ENCODE measurements around the gene FARS2. TPM values are rescaled to one million over a fixed set of nuclear protein-coding genes. Genes with fewer than 3 reads are reported as not detected.

Gene FARS2
- polyA plus RNA-seq, 3 donors = 21.5 to 22.5 (median 21.5) TPM

DNA sequence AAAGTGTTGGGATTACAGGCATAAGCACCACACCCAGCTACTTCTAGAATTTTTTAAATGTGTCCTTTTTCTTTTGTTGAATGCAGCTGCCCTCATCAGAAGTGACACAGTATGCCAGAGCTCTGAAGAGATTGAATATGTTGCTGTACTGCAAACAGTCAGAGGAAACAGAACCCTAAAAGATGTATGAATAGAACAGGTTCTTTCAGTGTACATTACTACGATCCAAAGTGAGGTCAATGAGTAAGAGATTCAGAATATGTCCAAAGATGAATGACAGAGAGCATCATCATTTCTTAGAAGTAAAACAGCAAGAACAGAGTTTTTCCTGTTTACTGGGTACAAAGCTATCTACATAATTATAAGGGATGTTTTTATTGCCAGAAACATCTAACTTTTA is 476.9 kb downstream of the FARS2 start:
- DNase-seq (ENCODE audit: low read depth in 3 of 3, low spot score in 2 of 3) = no peak

DNA sequence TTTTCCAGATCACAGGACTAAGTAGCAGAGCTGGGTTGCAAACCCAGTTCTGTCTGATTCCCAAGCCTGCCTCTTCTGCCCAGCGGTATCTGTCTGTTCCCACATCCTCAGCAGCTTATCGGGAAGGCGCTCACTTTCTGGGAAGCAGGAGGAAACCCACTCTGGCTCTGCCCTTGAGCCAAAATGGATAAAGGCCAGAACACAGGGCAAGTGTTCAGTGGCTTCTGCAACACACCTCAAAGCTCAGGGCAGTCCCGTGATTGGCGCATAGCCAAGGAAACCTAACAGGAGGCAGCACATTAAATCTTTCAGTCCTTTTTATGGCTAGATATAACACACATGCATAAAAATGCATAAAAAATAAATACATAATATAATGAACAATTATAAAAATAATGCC is 483.2 kb downstream of the FARS2 start:
- no peak for DNase-seq (ENCODE audit: low read depth in 3 of 3, low spot score in 2 of 3)

DNA sequence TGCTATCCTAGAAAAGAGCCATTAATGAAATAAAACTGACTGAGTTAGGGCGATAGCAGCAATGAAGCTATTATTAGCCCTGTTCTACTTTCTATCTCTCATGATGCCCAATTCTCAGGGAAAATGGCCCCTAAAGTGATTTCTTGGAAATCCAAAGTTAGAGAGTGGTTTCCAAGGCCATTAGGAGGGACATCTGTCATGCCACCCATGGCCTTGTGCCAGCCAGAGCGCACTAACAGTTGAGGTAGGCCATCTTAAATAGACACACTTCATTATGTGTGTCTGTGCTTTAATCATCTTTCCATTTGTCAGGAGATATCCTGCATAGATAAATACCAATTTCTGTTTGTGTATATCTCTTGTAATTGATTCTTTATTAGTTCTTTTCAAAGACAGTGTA is 483.8 kb downstream of the FARS2 start:
- DNase-seq (ENCODE audit: low read depth in 3 of 3, low spot score in 2 of 3) = no peak

DNA sequence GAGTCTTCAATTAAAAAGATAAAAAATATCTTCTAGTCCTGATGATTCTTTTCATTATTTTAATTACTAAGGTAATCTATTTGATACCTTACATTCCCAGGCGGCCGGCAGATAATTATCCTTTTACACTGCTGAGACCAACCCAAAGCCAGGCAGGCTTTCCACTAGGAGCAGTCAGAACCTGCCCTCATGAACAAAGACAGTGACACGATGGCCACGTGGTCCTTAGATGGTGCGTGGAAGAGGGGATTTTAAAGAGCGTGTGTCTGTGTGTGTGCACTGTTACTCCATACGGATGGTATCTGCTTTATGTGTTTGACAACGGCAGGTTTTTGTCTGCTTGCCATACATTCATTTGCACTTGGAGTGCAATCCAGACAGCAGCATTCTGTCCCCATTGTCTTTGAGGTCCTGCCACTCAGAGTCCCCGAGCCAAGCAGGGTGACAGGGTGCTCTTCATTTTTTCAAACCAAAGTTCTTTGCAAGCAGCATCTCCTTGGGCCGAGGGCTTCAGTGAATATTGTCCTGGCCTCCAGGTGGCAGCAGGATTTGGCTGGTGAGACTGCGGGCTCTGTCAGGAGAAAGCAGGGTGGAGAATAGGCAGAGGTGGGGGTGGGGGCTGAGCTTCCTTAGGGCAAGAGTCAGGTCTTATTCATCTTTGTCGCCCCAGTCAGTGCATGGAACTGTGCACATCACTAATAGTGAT is 484.9 kb downstream of the FARS2 start:
- no peak for DNase-seq (ENCODE audit: low read depth in 3 of 3, low spot score in 2 of 3)

DNA sequence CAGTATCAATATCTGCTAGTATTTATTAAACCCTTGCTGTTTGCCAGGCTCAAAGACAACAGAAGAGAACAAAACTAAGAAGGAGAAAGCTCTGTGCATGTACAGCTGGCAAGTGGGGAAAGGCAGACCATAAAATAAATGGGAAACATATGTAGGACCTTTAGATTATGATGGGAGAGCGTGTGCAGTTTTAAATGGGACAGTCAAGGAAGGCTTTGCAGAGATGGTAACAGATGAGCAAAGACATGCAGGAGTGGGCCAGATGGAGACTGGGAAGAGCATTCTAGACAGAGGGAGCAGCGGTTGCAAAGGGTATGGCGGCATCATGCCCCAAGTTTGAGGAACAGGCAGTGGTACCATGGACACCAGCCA is 485.4 kb downstream of the FARS2 start:
- no peak for DNase-seq (ENCODE audit: low read depth in 3 of 3, low spot score in 2 of 3)

DNA sequence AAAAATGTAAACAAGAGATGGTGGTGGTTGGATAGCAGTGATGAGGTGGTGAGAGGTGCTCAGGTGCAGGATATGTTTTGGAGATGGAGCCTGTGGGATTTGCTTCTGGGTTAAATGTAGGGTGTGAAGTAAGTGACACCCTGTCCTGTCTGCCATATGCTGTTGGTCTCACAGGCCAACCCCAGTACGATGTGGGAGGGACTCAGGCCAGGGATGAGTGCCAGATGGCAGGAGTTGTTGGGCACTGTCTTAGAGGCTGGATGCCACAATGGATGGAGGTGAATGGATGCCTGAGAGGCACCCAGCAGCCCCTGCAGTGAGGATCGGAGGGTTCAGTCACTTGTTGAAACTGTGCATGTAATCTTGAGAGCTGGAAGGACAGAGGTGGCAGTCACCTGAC is 486.1 kb downstream of the FARS2 start:
- DNase-seq (ENCODE audit: low read depth in 3 of 3, low spot score in 2 of 3) = no peak

DNA sequence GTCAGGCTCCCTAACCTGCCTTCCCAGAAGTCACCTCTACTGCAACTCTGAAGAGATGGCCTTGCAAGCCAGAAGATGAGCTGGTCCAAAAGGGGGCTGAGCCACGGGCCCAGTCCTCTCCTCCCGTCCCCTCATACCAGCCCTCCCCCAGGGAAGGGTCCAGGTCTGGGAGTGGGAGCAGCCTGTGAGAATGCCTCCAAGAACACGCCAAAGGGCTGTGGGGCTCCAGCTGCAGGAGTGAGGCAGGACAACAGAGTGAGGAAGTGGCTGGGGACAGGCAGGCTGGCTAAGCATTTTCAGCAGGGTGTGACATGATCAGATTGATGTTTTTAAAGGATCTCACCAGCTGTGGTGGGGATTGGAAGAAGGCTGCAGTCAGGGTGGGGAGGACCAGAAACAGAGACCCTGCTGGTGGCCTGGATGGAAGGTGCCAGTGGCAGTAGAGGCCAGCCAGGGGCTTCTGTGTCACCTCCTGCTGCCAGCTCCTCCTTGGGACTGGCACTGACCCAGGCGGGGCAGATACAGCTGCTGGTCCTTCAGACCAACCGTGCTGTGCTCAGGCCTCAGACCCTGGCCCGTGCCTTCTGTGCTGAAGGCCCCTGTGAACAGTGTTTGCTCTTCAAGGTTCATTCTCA is 487.8 kb downstream of the FARS2 start:
- DNase-seq (ENCODE audit: low read depth in 3 of 3, low spot score in 2 of 3) = no peak

DNA sequence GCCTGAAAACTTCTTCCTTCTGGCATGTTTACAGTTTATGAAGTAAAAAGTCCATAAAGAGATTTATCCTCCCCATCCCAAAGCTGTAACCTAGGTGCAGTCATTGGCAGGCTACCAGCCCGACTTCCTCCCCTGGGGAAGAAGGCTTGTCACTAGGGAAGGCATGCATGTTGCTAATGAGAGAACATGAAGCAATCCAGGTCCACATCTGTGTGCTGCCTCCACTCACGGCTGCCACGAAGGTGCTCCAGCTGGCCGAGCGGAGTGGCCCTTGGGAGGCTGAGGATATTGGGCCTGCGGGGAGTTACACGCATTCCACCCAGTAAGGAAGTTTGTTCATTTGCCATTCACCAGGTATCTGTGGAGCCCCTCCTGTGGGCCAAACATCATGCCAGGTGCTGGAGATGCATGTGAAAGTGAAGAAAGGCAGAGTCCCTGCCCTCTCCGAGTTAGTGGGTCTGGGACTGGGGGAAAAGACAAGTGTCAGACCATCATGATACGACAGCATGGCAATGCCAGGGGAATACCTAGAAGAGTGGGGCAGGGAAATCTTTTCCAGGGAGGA is 488.4 kb downstream of the FARS2 start:
- DNase-seq (ENCODE audit: low read depth in 3 of 3, low spot score in 2 of 3) = no peak

DNA sequence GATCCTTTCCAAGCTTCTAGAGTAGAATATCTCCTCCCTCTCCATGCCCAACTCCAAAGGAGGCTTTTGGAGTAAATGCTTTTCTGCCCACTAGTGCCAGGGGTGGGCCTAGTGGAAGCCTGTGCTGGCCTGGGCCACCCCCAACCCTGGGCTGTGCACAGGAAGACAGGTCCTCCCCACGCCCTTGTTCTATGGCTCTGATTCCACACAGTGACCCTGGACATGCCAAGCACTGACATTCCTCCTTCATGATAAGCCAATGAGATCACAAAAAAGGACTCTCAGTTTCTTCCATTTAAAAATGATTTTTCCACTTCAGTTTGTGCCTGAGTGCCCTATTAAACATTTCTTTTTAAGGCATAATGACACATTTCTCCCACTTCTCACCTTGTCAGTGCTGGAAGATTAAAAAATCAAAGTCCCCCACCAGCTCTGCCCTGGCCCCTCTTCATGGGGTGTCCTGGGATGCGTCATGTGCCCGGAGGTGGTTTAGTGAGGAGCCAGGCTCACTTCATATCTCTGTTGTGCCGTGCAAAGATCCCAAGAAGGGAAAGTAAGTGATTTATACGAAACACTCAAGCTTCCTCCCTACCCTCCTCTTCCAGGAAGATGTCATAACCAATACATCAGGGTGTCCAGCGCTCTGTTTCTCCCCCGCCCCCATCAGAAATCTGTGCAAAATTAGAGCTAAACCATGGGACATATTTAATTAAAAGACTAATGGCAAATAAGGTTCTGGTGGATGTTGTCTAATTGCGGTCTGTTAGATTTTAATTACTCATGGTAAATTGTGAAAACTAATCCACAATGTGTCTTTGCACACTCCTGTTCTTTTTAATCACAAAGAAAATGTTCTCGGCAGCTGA is 490.4 kb downstream of the FARS2 start:
- DNase-seq (ENCODE audit: low read depth in 3 of 3, low spot score in 2 of 3) = no peak

DNA sequence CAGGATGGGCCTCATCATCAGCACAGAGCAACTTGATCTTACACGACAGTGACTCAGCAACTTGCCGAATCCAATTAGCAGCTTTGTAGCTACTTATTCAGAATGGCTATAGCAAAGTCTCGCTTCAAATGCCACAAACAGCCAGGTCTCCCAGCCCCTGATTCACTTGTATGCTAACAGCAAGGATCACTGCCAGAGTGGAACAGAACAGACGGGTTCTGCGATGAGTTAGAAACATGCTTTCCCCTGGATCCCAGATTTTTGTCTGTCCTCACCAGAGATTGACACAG is 491.0 kb downstream of the FARS2 start:
- peak in 2 of 3 donors; percentile 32 to 44 for DNase-seq (ENCODE audit: low read depth in 3 of 3, low spot score in 2 of 3)

DNA sequence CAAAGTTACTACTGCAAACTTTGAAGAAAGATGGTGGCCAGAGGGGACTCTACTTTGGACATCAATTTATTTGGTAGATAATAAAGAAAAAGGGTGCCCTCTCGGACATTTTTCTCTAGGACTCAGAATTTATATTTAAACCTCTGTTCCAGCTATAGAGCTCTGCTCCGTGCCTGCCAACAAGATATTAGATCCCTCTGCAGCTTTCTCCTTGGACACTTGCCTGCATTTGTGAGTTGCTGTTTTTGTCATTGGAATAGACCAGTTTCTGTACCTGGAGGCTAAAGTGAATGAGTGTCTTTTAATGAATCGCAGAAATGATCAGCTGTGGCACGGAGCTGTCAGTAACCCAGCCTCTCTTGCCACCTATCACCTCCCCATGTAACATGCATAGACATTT is 491.9 kb downstream of the FARS2 start:
- no peak for DNase-seq (ENCODE audit: low read depth in 3 of 3, low spot score in 2 of 3)

DNA sequence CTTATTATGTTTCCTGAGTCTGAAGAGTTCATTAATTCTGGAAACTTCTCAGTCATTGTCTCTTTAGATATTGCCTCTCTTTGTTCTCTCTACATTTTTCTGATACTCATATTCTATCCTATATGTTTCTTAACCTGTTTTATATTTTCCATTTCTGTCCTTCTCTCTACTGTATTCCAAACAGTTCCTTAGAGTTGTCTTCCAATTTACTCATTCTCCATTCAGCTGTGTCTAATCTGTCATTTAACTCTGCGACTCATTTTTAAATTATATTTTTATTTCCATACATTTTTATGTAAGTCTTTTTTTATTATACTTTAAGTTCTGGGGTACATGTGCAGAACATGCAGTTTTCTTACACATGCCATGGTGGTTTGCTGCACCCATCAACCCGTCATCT is 493.6 kb downstream of the FARS2 start:
- no peak for DNase-seq (ENCODE audit: low read depth in 3 of 3, low spot score in 2 of 3)

DNA sequence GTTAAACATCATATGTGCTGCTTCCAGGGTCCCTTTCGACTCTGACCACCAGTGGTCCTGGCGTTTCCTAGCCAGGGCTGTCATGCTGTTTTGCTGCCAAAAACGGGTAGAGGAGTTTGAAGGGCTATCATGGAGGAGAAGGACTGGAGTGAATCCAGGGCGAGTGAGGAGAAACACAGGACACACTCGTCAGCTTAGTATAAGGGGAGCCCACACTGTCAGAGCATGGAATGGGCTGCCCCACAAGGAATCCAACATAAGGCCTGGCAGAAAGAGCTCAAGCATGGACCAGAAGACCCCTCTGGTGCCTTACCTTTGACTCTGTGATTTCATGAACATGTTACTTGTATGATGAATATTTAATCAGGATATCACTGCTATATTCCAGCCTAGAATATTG is 498.3 kb downstream of the FARS2 start:
- DNase-seq (ENCODE audit: low read depth in 3 of 3, low spot score in 2 of 3) = no peak

DNA sequence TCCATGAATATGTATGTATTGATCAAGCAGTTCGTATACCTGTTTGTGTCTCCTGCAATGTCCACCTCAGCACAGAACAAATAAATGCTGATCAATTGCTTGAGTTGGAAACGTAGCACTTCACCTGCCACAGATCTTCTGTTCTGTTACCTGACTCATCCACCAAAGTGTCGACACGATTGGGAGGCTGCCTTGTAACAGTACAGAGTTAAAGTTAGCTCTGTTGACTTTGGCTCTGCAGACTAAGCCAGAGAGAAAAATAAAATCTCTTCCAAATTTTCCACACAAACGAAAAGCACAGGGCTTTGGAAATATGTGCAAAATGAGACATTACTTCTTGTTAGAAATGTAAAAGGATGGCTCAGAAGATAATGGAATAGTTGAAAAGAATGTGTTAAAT is 500.1 kb downstream of the FARS2 start:
- no peak for DNase-seq (ENCODE audit: low read depth in 3 of 3, low spot score in 2 of 3)

DNA sequence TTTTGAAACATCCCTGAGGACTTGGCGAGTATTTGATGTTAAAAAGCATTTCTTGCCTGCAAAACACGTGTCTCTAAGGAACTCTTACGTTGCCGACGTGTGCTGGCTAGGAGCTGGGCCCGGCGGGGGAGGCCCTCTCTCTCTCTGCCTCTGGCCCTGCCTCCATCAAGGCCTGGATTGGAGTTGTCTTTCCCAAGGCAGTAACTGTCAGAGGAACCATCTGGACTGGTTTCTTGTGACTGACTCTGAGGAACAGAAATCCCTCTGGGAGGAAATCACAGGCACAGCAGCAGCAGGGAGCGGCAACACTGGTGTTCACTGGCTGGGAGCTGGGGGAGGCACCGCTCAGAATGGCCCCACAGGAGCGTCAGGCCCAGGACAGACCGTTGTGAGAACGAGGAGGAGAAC is 501.3 kb downstream of the FARS2 start:
- no peak for DNase-seq (ENCODE audit: low read depth in 3 of 3, low spot score in 2 of 3)

DNA sequence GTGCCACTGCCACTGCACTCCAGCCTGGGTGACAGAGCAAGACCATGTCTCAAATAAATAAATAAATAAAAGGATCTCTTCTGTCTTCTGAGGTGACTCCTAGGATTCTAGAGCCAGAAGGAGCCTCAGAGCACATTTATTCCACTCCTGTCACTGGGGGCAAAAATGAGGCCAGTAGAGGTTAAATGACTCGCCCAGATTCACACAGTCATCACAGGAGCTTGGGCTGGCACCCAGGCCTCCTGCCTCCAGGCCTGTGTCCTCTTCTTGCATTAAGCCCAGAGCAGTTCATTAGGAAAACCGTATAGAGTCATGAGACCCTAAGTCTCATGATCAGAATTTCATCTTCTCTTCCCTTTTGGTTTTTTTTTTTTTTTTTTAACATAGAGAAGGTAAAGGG is 502.1 kb downstream of the FARS2 start:
- DNase-seq (ENCODE audit: low read depth in 3 of 3, low spot score in 2 of 3) = no peak

DNA sequence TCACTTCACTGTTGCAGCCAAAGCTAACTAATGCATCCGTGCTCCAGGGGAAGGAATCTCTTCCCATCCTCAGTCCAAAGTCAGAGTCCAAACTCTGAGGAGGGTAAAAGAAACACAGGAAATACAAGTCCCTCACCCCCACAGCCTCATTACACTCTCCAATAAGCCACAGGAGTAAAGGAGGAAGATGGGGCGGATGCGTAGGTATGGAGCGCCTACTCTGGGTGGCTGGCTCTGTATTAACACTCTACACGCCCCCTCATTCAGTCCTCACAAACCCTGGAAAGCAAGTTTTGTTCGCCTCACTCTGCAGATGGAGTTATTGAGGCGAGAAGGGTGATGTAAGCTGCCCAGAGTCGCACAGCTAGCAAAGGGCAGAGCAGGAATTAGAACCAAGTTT is 502.6 kb downstream of the FARS2 start:
- DNase-seq (ENCODE audit: low read depth in 3 of 3, low spot score in 2 of 3) = peak in 1 of 3 donors; percentile 39

DNA sequence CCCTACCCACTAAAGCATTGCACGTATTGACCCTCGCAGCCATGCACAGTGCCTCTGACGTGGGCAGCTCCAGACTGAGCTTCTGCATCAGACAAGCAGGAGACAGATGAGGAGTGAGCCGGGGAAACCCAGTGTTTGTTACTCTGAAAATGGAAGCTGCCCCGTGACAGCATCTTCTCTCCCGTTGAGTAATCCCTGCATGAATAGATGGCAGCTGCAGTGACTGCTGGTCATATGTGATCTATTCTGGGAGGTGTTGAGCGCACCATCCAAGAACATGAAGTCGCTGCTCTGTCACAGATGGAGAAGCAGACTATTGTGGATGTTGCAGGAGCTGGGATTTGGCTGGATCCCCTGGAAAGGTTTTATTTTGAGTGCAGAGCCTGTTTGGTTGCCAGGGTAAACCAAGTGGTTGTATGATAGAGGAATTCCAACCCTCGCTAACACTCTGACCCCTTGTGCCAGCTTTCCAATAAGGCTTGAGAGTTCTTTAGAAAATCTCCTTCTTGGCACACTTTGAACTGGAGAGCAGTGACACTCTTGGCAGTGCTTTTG is 503.2 kb downstream of the FARS2 start:
- DNase-seq (ENCODE audit: low read depth in 3 of 3, low spot score in 2 of 3) = no peak

DNA sequence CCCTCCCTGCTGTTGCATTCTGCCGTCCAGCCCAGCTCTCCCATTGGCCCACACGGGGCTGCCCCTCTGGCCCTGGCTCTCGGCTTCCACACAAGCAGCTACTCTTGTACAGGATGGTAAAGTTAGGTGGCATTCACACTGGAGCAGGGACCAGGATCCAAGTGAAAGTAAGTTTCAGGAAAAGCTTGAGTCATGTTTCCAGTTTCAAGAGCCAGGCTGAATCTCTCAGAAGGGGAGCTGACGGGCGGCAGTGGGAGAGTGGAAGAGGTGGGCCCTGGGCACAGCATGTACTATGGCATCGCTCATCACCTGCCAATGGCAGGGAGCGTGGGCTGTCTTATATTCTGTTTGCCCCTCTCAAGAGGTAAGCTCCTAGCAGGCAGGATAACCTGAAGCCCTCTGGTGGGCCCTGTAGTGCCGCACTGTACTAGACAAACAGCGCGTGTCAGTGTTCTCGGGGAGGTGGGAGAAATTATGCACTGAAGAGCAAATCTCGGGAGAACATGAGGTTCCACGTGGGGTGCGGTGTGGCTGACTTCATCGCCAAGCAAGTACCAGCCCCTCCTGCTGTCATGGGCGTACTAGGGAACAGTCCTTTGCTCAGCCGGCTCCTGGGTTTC is 503.9 kb downstream of the FARS2 start:
- DNase-seq (ENCODE audit: low read depth in 3 of 3, low spot score in 2 of 3) = no peak

DNA sequence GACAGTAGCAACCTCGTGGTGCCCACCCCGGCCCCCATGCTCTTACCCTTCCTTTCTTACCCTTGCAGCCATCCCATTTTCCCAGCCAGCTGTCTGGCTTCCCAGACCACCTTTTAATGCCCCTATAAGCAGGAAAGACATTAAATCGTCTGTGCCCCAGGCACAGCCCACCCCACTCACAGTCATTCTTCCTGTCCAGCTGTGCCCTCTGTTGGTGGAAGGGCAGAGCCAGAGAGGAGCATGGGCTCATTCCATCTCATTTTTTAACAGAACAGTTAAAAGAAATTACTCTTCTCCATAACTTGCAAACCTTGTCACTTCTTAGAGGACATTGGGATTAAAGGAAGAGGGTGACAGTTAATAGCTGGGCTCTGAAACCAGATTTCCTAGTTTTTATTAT is 504.9 kb downstream of the FARS2 start:
- no peak for DNase-seq (ENCODE audit: low read depth in 3 of 3, low spot score in 2 of 3)

DNA sequence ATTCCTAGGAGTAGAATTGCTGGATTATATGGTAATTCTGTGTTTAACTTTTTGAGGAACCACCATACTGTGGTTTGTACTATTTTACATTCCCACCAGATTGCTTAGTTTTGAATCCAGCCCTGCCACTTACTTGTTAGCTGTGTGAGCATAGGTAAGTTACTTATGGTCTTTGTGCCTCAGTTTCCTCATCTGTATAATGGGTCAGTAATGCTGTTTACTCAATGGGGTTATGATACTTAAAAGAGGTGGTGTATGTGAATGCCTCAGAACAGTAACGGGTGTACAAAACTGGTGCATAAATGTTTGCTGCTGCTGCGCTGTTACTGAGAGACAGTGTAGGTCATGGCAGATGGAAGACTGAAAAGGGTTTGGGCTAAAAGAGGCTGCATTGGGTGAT is 506.2 kb downstream of the FARS2 start:
- DNase-seq (ENCODE audit: low read depth in 3 of 3, low spot score in 2 of 3) = no peak
